ENCODE data around the gene ATAD1. TPM values are rescaled to one million over a fixed set of nuclear protein-coding genes. Genes with fewer than 3 reads are reported as not detected.
"Not testable (repeated sequence)": the region's sequence is repeated elsewhere in the genome, so short reads cannot be mapped to it uniquely, and the experiment has no call there.

Gene ATAD1
- total RNA-seq, 1 donor = 51.8 TPM

DNA sequence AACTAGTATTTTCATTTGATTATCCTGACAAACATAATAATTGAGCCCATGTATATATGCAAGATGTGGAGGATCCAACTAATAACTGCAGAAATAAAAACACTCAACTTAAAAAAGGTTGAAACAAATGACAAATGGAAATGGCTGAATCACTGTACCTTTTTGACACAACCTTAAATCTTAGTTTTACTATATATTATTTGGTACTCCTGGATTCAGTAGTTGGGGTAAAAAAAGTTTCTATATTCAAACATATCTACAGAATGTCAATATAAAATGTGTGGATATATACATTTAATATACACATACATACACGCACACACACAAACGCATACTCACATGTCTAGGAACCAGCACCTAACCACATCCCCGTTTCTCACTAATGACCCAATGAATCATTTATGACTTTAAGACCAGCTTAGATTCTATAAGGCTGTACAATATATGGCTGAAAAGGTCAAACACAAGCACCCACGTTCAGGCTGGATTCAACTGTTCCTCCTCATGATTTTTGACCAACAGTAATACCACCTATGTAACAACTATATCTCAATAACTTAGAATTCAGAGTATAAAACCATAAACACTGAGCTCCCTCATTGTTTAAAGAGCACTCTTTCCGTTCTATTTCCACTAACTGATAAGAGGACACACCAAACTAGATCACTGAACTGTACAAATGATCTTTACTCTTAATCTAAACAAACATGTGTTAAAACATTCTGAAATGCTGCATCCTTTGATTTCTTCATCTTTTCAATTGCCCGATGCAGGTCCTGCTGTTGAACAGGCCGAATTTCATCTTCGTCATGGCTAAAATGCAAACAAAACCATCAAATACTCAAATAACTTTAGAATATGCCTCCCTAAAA, 63.8 kb downstream of the ATAD1 start:
- DNase-seq (ENCODE audit: low read depth) = no peak
- no peak overlapping the region for H3K4me3 ChIP-seq (ENCODE audit: low read depth, low read length)
- no peak for TF ChIP-seq CTCF (IDR thresholded peaks at IDR 0.05; ENCODE audit: insufficient read depth, low read length)

GRCh38 chr10:87752566-87752965, 65.5 kb downstream of the ATAD1 start:
- DNase-seq (ENCODE audit: low read depth) = peak; percentile 64

GRCh38 chr10:87751274-87751673, 66.8 kb downstream of the ATAD1 start:
- no peak overlapping the region for H3K4me3 ChIP-seq (ENCODE audit: low read depth, low read length)
- no peak for DNase-seq (ENCODE audit: low read depth)
- TF ChIP-seq CTCF (IDR thresholded peaks at IDR 0.05; ENCODE audit: insufficient read depth, low read length) = no peak

More at GRCh38 chr10:87752566-87752965, 65.5 kb downstream of the ATAD1 start:
- no peak overlapping the region for H3K4me3 ChIP-seq (ENCODE audit: low read depth, low read length)
- TF ChIP-seq CTCF (IDR thresholded peaks at IDR 0.05; ENCODE audit: insufficient read depth, low read length) = no peak

DNA sequence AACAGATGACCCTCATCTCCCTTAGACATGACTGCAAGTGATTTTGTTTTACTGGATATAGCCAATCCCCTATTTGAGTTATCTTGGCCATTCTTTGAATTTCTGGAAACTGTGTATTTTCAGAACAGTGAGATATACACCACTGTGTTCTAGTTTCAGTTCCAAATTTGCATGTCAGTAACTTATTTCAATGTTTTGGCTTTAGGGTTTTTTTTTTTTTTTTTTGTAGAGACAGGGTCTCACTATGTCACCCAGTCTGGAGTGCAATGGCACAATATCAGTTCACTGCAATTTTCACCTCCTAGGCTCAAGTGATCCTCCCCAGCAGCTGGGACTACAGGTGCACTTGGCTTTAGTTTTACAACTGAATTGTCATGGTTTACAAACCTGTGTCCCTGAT, 67.2 kb downstream of the ATAD1 start:
- no peak for DNase-seq (ENCODE audit: low read depth)
- TF ChIP-seq CTCF (IDR thresholded peaks at IDR 0.05; ENCODE audit: insufficient read depth, low read length) = no peak
- no peak overlapping the region for H3K4me3 ChIP-seq (ENCODE audit: low read depth, low read length)

DNA sequence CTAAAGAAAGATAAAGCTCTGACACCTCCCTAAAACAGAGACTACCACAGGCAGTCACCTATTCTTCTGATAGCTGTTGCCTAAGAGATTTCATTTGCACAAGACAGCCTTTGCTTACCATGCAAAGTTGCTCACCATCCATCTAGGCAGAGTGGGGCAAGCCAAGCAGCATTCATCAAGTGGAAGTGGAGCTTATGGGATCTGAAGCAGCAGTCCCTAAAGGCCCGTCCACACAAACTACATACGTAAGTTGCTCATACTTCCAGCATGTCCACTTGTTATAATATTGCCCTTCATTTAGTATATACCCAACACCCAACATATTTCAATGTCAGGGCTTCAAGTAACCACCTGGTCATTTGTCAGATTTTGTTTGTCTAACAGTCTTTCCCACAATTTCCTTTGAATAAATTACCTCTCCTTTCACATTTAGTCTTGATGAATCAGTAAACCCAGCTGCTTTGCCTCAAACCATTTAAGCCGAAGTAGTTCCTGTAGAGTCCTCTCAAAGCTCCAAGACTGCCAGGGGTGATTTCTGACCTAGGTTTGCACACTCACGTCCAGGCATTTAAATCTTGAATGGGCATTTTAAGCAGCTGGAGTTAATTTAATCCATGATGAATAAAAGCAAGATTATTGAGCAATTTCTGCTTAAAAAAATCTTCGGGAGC, 67.9 kb downstream of the ATAD1 start:
- no peak overlapping the region for H3K4me3 ChIP-seq (ENCODE audit: low read depth, low read length)
- DNase-seq (ENCODE audit: low read depth) = peak; percentile 88
- TF ChIP-seq CTCF (IDR thresholded peaks at IDR 0.05; ENCODE audit: insufficient read depth, low read length) = no peak

DNA sequence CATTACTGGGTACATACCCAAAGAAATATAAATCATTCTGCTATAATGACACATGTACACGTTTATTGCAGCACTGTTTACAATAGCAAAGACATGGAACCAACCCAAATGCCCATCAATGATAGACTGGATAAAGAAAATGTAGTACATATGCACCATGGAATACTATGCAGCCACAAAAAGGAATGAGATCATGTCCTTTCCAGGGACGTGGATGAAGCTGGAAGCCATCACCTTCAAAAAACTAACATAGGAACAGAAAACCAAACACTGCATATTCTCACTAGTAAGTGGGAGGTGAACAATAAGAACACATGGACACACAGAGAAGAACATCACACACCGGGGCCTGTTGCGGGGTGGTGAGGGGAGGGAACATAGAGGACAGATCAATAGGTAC, 69.8 kb downstream of the ATAD1 start:
- not testable (repeated sequence) for DNase-seq (ENCODE audit: low read depth)

DNA sequence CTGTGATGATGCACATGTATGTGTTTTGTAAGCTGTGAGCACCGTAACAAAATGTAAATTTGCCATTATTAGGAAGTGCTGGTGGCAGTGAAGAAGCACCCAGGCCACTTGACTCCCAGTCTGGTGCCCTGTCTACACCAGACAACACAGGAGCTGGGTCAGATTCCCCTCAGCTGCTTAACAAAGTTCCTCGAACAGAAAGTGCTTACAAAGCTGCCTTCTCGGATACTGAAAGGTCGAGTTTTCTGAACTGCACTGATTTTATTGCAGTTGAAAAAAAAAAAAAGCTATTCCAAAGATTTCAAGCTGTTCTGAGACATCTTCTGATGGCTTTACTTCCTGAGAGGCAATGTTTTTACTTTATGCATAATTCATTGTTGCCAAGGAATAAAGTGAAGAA, 71.1 kb downstream of the ATAD1 start:
- H3K4me3 ChIP-seq (ENCODE audit: low read depth, low read length) = no peak overlapping the region
- no peak for DNase-seq (ENCODE audit: low read depth)
- no peak for TF ChIP-seq CTCF (IDR thresholded peaks at IDR 0.05; ENCODE audit: insufficient read depth, low read length)

More for the DNA sequence above, 69.8 kb downstream of the ATAD1 start:
- not testable (repeated sequence) for H3K4me3 ChIP-seq (ENCODE audit: low read depth, low read length)
